GM18951 (cell line): Measurements from ENCODE around the gene TLK1.

Source experiments
- POLR2A ChIP-seq: IDR thresholded peaks from 4 replicates; pipeline ENCODE4 v1.6.1; 2011; ENCODE audit warnings: mild to moderate bottlenecking; ENCODE audit not compliant: insufficient read length, insufficient read depth; ENCODE audit errors: extremely low read depth
- in situ Hi-C: fragments of 300-500 bp; cut with MboI; formaldehyde crosslinking; loops from one replicate; pipeline ENCODE4 v1.12.0; 2022; ENCODE audit warnings: low sequenced_read_pairs, mixed read lengths, inconsistent platforms; ENCODE audit not compliant: unreplicated experiment

TLK1 gene

DNA sequence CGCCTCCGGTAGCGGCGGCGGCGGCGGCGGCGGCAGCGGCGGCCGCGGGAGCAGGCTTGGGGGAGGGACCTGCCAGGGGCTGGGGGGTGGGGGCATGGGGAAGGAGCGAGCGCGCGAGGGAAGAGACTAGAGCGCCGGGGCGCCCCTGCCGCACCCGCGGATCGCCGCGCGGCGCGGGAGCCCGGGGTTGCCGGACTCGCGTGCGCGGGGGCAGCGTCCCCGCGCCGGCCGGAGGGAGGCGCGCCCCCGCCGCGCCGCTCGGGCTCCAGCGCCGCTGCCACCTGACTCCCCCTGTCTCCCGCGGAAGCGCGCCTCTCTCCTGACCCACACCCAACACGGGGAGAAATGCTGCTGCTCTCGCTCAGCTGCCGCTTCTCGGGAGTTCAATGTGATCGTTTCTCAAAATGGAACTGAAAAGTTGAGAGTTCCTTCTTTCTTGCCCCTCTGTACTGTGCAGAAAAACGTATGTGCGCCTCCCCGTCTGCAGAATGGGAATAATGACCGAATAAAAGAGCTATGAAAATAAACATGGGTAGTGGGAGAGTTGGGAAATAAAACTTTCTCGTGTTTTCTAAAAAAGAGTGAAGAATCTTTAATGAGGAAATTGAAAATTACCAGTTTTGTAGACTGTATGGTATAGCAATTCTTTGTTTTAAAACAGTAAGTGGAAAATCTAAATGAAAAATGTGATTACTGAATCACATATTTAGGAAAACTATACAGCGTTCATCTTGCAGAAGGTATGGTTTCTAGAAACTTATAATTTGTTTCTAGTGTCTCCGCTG is 455 bp upstream of the TLK1 start:
- TF ChIP-seq POLR2A = peak; percentile 61
- in situ Hi-C loops = no loop called here

DNA sequence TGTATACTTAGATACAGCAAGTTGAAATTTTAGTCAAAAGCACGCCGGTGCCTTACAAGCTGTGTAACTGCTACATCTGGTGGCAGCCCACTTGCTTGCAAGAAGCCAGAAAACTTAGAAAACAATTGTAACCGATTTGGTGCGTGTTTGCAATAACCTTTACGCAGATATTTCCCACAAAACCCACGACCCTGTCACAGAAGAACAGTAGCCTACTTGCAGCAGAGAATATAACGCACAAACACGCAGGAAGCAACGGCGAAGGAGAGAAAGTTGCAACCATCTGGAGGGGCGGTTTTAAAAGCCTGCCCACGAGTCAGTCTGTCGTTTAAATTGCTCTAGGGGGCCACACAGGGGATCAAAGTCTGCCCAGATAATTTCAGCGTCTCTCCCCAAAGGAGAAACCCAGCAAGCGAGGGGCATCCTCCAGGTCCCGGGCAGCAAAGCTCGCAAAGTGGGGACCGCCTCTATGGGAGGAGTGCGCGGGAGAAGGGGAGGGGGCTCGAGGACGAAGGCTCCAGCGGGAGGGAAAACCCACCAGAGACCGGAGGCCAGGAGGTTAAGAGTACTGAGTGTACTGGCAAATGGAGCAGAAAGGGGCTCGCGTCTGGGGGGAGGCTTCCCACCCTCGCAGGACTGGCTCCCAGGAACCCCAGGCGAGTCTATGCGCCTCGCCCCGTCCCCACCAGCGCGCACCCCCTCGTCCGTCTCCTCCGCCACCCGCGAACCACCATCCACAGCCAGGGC is 1.1 kb downstream of the TLK1 start:
- TF ChIP-seq POLR2A = peak; percentile 58
- in situ Hi-C loops = loop anchor here (10.0 kb wide), 1 partner anchor 185 kb away; no protein-coding TSS in a partner anchor

DNA sequence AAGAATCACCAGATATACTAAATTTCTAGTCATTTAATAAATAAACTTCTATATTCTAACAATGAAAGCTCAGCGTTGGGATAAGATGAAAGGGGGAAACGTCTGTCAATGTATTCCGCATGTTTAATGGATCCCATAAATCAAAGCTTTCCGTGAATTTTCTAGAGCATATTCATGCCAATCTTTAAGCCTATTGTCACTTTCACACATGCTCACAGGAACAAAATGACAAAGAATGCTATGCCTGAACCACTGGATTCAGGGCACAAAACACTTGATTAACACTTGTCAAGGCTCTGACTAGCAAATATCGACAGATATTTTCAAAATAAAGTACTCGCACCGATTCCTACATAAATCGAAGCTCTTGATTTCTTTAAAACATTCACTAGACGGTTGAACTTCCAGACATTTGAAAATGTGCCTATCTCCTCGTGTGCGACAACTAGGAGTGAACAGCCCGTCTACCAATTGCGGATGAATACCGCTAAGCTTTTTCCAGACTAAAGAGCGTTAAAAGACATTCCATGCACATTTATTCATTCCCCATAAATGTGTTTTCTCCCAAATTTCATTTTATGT is 1.8 kb downstream of the TLK1 start:
- in situ Hi-C loops = loop anchor here (10.0 kb wide), 1 partner anchor 184 kb away; no protein-coding TSS in a partner anchor
- TF ChIP-seq POLR2A = no peak

DNA sequence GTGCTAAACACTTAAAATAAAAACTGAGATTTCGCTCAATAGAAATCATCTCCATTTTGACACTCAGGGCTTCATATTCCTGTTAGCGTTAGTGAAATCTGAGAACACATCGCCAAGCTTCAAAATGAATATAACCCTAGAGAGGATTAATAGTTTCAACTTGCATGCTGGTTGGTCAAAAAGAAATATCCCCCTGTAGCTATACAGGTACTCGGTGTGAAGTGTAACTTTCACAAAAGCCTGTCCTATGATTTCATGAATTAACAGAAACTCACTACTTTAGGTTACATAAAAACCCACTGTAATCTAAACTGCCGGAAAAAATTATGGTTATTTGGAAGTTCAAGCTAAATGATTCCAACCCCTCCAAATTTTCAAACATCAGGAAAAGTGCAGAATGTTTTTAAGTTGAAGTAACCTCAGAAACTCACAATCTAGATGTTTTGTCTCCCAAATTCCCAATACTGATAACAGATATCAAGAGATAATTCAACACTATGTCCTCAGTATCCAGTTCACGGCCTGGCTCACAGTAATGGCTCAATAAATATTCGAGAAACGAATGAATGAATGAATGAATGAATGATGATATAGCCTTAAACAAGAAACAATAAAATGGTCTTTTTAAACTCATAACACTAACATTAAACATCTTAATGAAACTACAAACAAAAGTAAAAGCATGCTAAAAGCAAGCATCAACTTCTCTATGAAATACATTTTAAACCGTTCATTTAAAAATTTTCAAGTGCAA is 2.5 kb downstream of the TLK1 start:
- in situ Hi-C loops = loop anchor here (10.0 kb wide), 1 partner anchor 183 kb away; no protein-coding TSS in a partner anchor
- no peak for TF ChIP-seq POLR2A

DNA sequence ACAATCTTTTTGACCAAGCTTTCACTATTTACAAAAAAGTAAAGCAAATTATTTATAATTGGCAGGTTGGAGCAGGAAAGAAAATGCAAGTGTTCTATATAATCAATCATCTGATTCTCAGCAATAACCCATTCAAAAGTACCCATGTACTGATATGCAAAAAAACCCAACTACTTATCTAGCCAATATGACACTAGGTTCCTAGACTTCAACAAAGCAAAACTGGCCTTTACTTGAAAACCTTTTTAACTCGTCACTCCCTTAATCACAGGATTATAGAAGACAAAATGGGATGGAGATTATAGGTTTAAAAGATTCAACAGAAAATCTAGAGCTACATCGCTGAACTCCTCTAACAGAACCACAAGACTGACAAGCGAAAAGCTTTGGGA is 3.6 kb downstream of the TLK1 start:
- in situ Hi-C loops = loop anchor here (10.0 kb wide), 1 partner anchor 182 kb away; no protein-coding TSS in a partner anchor
- TF ChIP-seq POLR2A = no peak

DNA sequence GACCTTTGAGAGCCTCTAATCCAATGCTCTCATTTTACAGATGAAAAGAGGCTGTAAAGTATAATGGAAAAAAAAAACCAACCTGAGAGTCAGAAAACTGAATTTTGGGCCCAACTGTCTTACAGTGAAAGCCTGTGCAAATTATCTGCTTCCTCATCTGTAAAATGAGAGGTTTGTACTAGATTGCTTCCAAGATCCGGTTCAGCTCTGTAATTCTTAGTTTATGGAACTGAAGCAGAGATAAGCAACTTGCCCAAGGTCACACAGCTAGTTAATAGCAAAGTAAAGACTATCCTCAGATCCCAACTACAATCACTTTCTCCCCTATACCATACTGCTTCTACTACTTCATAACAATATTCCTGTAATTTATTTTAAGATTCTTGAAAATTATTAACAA is 6.3 kb downstream of the TLK1 start:
- in situ Hi-C loops = loop anchor here (10.0 kb wide), 1 partner anchor 180 kb away; no protein-coding TSS in a partner anchor
- no peak for TF ChIP-seq POLR2A

DNA sequence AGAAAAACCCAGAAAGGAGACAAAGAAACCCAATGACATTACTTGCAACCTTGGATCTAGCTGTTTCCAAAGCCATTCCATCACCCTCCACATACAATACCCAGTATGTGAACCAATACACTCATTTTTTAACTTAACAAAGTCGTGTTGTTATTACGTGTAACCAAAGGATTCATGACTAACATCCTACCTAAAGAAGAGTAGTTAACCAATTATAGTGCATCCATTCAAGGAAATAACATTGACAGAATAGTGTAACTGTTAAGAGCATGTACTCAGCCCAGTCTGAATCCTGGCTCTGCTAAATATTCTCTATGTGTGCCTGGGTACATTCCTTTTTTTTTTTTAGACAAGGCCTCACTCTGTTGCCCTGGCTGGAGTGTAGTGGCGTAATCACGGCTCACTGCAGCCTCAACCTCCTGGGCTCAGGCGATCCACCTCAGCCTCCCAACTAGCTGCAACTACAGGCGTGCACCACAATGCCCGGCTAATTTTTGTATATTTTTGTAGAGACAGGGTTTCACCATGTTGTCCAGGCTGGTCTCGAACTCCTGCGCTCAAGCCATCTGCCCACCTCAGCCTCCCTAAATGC is 9.9 kb downstream of the TLK1 start:
- in situ Hi-C loops = loop anchor here (10.0 kb wide), 1 partner anchor 176 kb away; no protein-coding TSS in a partner anchor

DNA sequence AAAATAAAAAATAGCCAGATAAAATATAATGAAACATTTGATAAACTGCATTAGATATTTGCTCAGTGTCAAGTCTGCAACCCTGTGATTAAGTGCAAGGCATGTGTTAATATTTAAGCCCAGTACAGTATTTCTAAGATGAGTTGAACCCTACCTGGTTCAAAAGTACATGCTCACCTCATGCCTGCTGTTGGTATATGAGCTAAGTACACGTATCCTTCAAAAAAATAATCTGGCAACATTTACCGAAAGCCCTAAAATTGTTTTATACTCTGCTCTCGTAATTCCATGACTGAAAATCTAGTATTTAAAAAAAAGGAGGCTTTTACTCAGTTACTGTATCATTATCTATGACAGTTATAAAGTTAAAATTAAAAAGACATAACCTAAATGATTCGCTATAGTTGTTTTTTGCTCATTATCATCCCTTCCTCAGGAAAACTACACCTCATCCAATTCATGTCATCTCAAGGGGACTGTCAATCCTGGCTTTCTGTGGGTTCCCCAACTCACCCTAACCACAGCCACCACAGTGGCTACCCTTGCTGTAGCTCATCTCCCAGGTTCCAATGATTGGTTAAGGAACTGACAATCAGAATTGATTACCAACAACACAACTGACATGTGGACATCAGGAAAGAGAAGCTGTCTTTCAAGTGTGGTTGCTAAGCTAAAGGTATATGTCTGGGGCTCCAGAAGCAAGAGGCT is 10.6 kb downstream of the TLK1 start:
- in situ Hi-C loops = loop anchor here (10.0 kb wide), 2 partner anchors 175 to 265 kb away; no protein-coding TSS in a partner anchor
- no peak for TF ChIP-seq POLR2A

More for the DNA sequence above, 9.9 kb downstream of the TLK1 start:
- TF ChIP-seq POLR2A = no peak

DNA sequence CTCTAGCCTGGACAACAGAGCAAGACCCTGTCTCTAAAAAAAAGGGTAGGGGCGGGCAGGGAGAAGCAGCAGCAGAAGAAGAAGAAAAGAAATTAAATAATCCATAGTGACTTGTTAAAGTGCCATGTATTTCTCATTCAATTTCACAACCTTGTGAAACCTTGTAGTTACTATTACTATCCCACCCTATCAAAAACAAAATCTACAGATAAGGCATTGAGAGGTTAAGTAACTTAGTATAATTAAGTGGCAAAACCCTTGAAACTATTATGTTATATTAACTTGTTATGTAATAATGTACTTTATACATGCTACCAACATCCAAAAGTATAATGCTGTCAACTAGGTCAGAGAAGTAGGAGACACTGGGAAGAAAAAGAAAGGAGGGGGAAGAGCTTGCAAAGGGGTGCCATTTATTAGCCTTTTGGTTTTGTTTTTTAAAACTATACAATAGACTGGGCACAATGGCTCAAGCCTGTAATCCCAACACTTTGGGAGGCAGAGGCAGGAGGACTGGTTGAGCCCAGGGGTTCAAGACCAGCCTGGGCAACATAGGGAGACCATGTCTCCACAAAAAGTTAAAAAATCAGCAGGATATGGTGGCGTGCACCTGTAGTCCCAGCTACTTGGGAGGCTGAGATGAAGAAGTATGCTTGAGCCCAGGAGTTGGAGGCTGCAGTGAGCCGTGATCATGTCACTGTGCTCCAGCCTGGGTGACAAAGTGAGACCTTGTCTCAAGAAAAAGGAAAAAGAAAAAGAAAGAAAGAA is 11.3 kb downstream of the TLK1 start:
- in situ Hi-C loops = loop anchor here (10.0 kb wide), 1 partner anchor 265 kb away; no protein-coding TSS in a partner anchor
- no peak for TF ChIP-seq POLR2A

DNA sequence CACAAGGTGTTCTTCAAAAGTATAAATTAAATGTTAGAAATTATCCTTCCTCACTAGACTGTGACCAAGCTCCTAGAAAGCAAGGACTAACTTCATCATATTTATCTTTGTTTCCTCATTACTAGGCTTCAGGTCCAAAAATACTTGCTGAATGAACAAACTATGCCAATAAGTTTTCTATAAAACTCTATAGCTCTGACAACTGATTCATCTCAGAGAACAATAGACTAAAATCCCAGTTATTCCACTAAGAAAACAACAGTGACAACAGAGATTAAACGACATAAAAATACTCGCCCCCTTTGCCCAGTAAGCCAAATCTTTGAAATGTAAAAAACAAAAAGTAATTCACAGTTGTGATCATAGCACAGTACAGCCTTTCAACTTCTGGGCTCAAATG is 13.6 kb downstream of the TLK1 start:
- TF ChIP-seq POLR2A = no peak
- in situ Hi-C loops = loop anchor here (10.0 kb wide), 1 partner anchor 268 kb away; no protein-coding TSS in a partner anchor

DNA sequence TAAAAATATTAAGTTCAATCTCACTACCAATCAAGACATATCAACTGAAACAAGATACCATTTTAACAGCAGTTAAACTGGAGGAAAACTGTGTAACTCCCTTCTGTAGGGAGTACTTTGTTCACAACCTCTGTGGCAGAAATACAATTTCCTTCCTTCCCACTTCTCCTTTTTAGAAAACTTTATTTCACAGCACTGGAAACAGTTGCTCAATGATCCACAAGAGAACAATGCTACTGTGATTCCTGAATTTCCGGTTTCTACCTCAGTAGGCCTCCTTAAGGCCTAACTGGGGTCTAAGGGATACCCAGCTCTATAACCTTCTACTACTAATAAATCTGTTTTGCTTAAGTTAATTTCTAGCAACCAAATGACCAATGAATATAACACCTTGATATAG is 14.1 kb downstream of the TLK1 start:
- in situ Hi-C loops = loop anchor here (10.0 kb wide), 1 partner anchor 268 kb away; no protein-coding TSS in a partner anchor
- TF ChIP-seq POLR2A = no peak
